Bronchial epithelial cell (primary cell): Measurements from ENCODE around the gene WDR77. TPM values are rescaled to one million over a fixed set of nuclear protein-coding genes. Genes with fewer than 3 reads are reported as not detected.

Experiments
- DNase-seq: peaks from one replicate; pipeline ENCODE4 v3.0.0-alpha.2; 2010; ENCODE audit warnings: low read depth
- FAIRE-seq: peaks from 2 replicates; lab custom pipeline; 2011; peaks lifted over from hg19 to GRCh38; lab: Jason Lieb, UNC
- H3K27me3 ChIP-seq: 2 replicates; pipeline ENCODE4 v1.5.1; 2011; ENCODE audit warnings: low read length; ENCODE audit not compliant: control insufficient read depth, insufficient read depth
- H3K36me3 ChIP-seq: 2 replicates; pipeline ENCODE4 v1.5.1; 2011; ENCODE audit warnings: low read length; ENCODE audit not compliant: control insufficient read depth, insufficient read depth
- H3K4me3 ChIP-seq: 2 replicates; pipeline ENCODE4 v1.5.1; 2011; ENCODE audit warnings: mild to moderate bottlenecking, low read depth, low read length, control low read depth
- CTCF ChIP-seq: IDR thresholded peaks from 2 replicates; pipeline ENCODE4 v1.5.1; 2011; ENCODE audit warnings: mild to moderate bottlenecking, moderate library complexity, low read length, control low read depth, inconsistent platforms; ENCODE audit not compliant: insufficient read depth, severe bottlenecking
- total RNA-seq: library from RNA; depleted of rRNA; stranded (reverse); fragments of >200 nt; gene quantifications from 2 replicates; pipeline ENCODE4 v1.2.1, GENCODE V29; 2014

The WDR77 gene
- total RNA-seq, 1 donor from 2014 or later: 57.4 TPM

GRCh38 chr1:111419037-111419436, 30.0 kb downstream of the WDR77 start:
- no peak for TF ChIP-seq CTCF
- FAIRE-seq (no peak), DNase-seq (no peak)
- no peaks in the 10 kb centered on the region for H3K36me3 ChIP-seq
- H3K4me3 ChIP-seq: no peak overlapping the region
- H3K27me3 ChIP-seq: no peaks in the 10 kb centered on the region

- Histone ChIP-seq H3K27me3 (no peaks in the 10 kb centered on the region), H3K36me3 (no peaks in the 10 kb centered on the region), H3K4me3 (no peak overlapping the region)
- FAIRE-seq (no peak), DNase-seq (no peak)
- TF ChIP-seq CTCF: no peak
These were observed 31.3 kb downstream of the WDR77 start for GRCh38 chr1:111417755-111418154.

GRCh38 chr1:111415461-111415860, 33.6 kb downstream of the WDR77 start:
- TF ChIP-seq CTCF: no peak
- no peaks in the 10 kb centered on the region for H3K27me3 ChIP-seq

GRCh38 chr1:111414756-111415155, 34.3 kb downstream of the WDR77 start:
- peak; percentile 18 for FAIRE-seq
- Histone ChIP-seq H3K36me3 (no peaks in the 10 kb centered on the region), H3K27me3 (no peaks in the 10 kb centered on the region), H3K4me3 (no peak overlapping the region)
- TF ChIP-seq CTCF: no peak
- no peak for DNase-seq

More at GRCh38 chr1:111415461-111415860, 33.6 kb downstream of the WDR77 start:
- DNase-seq (no peak), FAIRE-seq (no peak)
- Histone ChIP-seq H3K4me3 (no peak overlapping the region), H3K36me3 (no peaks in the 10 kb centered on the region)

GRCh38 chr1:111412839-111413238, 36.2 kb downstream of the WDR77 start:
- Histone ChIP-seq H3K36me3 (no peaks in the 10 kb centered on the region), H3K27me3 (no peaks in the 10 kb centered on the region), H3K4me3 (no peak overlapping the region)
- FAIRE-seq (no peak), DNase-seq (no peak)
- TF ChIP-seq CTCF: no peak

GRCh38 chr1:111407301-111407700, 41.8 kb downstream of the WDR77 start:
- DNase-seq (no peak), FAIRE-seq (no peak)
- Histone ChIP-seq H3K4me3 (no peak overlapping the region), H3K27me3 (peaks cover 1% of the 10 kb centered on the region), H3K36me3 (no peaks in the 10 kb centered on the region)
- TF ChIP-seq CTCF: no peak
